CD4-positive, alpha-beta T cell treated with Interleukin-15 for 1 hour (primary cell): ENCODE measurements around the gene VPS51.
"Not testable (repeated sequence)": the region's sequence is repeated elsewhere in the genome, so short reads cannot be mapped to it uniquely, and the experiment has no call there.

ENCODE experiments used
- DNase-seq: peaks from one replicate; pipeline ENCODE4 v3.0.0-alpha.2; 2020

VPS51 gene

GRCh38 chr11:65136515-65137096, 40.6 kb downstream of the VPS51 start:
- no peak for DNase-seq

- DNase-seq, result no peak
Measured at GRCh38 chr11:65141896-65142494, 46.0 kb downstream of the VPS51 start.

- DNase-seq, result no peak
Measured at GRCh38 chr11:65147352-65148075, 51.5 kb downstream of the VPS51 start.

GRCh38 chr11:65148657-65149056, 52.6 kb downstream of the VPS51 start:
- DNase-seq, result no peak

- DNase-seq, result not testable (repeated sequence)
Measured at GRCh38 chr11:65150131-65150508, 54.1 kb downstream of the VPS51 start.

GRCh38 chr11:65150509-65151299, 54.7 kb downstream of the VPS51 start:
- peak; percentile 81 for DNase-seq

- no peak for DNase-seq
Measured at GRCh38 chr11:65151331-65151899, 55.4 kb downstream of the VPS51 start.

GRCh38 chr11:65152122-65152521, 56.1 kb downstream of the VPS51 start:
- DNase-seq, result no peak

GRCh38 chr11:65156256-65156655, 60.2 kb downstream of the VPS51 start:
- DNase-seq, result no peak

GRCh38 chr11:65156926-65157325, 60.9 kb downstream of the VPS51 start:
- DNase-seq, result no peak

GRCh38 chr11:65157336-65157735, 61.3 kb downstream of the VPS51 start:
- DNase-seq, result no peak

- no peak for DNase-seq
Measured at GRCh38 chr11:65159012-65159411, 63.0 kb downstream of the VPS51 start.

GRCh38 chr11:65160643-65161042, 64.6 kb downstream of the VPS51 start:
- DNase-seq, result no peak
